Measurements from ENCODE around the gene CTTNBP2. TPM values are rescaled to one million over a fixed set of nuclear protein-coding genes. Genes with fewer than 3 reads are reported as not detected.

The CTTNBP2 gene
- total RNA-seq, 2 donors from 2014 or later: 9.2 to 12.0 TPM

DNA sequence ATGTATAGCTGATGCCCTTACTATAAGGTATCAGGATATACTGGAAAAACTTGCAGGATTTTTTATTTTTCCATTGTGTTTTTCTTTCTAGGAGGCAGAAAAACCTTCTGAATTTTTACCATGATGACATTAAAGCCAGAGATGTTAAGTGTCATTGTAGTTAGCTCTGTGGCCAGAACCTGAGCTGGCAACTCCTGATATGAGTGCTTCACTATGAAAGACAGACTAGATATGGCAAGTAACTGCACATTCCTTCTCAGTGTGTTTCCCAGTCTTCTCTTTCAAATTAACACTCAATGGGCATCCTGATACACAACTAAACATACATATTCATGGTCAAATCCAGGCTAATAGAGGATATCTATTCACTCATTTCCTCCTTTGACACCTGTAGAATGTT, 166.2 kb downstream of the CTTNBP2 start:
- DNase-seq (ENCODE audit: low spot score): no peak
- H3K4me1 ChIP-seq (ENCODE audit: control insufficient read depth in 1 of 2, low read depth in 2 of 2): no peaks in the 10 kb centered on the region
- no peaks in the 10 kb centered on the region for H3K36me3 ChIP-seq

DNA sequence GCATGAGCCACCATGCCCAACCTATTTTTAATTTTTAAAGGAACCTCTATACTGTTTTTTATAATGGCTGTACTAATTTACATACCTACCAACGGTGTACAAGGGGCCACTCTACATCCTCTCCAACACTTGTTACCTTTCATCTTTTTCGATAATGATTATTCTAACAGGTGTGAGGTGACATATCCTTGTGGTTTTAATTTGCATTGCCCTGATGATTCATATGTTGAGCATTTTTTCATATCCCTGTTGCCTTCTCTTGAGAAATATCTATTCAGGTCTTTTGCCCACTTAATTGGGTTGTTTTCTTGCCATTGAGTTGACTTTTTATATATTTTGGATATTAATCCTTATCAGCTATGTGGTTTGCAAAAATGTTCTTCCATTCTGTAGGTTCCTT, 167.0 kb downstream of the CTTNBP2 start:
- TF ChIP-seq, protein P1, sequence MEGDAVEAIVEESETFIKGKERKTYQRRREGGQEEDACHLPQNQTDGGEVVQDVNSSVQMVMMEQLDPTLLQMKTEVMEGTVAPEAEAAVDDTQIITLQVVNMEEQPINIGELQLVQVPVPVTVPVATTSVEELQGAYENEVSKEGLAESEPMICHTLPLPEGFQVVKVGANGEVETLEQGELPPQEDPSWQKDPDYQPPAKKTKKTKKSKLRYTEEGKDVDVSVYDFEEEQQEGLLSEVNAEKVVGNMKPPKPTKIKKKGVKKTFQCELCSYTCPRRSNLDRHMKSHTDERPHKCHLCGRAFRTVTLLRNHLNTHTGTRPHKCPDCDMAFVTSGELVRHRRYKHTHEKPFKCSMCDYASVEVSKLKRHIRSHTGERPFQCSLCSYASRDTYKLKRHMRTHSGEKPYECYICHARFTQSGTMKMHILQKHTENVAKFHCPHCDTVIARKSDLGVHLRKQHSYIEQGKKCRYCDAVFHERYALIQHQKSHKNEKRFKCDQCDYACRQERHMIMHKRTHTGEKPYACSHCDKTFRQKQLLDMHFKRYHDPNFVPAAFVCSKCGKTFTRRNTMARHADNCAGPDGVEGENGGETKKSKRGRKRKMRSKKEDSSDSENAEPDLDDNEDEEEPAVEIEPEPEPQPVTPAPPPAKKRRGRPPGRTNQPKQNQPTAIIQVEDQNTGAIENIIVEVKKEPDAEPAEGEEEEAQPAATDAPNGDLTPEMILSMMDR (IDR thresholded peaks at IDR 0.05): no peak
- no peaks in the 10 kb centered on the region for H3K27me3 ChIP-seq (replicated peaks; ENCODE audit: insufficient read depth)
- H3K27ac ChIP-seq: no peak overlapping the region
- H3K4me1 ChIP-seq (ENCODE audit: control insufficient read depth in 1 of 2, low read depth in 2 of 2): no peaks in the 10 kb centered on the region
- DNase-seq (ENCODE audit: low spot score) (no peak), ATAC-seq (ENCODE audit: insufficient number of reproducible peaks, low FRiP score, low read depth) (no peak)
- H3K36me3 ChIP-seq: no peaks in the 10 kb centered on the region
- H3K4me3 ChIP-seq: no peak overlapping the region
- no peaks in the 10 kb centered on the region for H3K9me3 ChIP-seq

More for the DNA sequence above, 166.2 kb downstream of the CTTNBP2 start:
- H3K4me3 ChIP-seq: no peak overlapping the region
- H3K27ac ChIP-seq: no peak overlapping the region
- TF ChIP-seq, protein P1 (IDR thresholded peaks at IDR 0.05): no peak
- no peak for ATAC-seq (ENCODE audit: insufficient number of reproducible peaks, low FRiP score, low read depth)
- no peaks in the 10 kb centered on the region for H3K9me3 ChIP-seq
- H3K27me3 ChIP-seq (replicated peaks; ENCODE audit: insufficient read depth): no peaks in the 10 kb centered on the region

DNA sequence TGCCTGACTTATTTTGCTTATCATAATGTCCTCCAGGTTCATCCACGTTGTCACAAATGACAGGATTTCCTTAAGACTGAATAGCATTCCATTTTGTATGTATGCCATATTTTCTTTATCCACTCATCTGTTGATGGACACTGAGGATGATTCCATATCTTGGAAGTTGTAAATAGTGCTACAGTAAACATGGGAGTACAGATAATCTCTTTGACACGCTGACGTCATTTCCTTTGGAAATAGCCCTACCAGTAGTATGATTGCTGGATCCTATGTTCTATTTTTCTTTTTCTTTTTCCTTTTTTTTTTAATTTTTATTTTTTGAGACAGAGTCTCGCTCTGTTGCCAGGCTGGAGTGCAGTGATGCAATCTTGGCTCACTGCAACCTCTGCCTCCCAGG, 167.6 kb downstream of the CTTNBP2 start:
- Histone ChIP-seq H3K27me3 (replicated peaks; ENCODE audit: insufficient read depth) (no peaks in the 10 kb centered on the region), H3K36me3 (no peaks in the 10 kb centered on the region), H3K27ac (no peak overlapping the region), H3K9me3 (no peaks in the 10 kb centered on the region), H3K4me1 (ENCODE audit: control insufficient read depth in 1 of 2, low read depth in 2 of 2) (no peaks in the 10 kb centered on the region), H3K4me3 (no peak overlapping the region)
- ATAC-seq (ENCODE audit: insufficient number of reproducible peaks, low FRiP score, low read depth) (no peak), DNase-seq (ENCODE audit: low spot score) (no peak)
- TF ChIP-seq, protein P1 (IDR thresholded peaks at IDR 0.05): no peak

DNA sequence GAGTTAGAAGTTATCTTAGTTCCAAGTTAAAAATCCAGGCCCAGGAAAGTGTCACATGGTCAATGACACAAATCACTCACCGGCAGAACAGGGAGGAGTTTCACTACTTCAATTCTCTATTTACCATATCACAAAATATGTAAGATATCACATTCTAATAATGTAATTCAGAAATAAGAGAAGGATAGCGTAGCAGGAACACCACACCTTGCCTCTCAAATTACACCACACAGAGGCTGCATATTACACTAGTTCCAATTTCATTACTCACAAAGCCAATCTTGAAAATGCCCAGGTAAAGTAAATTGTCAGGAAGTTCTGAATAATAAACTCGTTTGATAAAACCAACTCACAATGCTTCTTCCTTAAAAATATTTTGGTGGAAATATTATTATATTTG, 169.2 kb downstream of the CTTNBP2 start:
- no peak overlapping the region for H3K4me3 ChIP-seq
- TF ChIP-seq, protein P1 (IDR thresholded peaks at IDR 0.05): no peak
- ATAC-seq (ENCODE audit: insufficient number of reproducible peaks, low FRiP score, low read depth) (no peak), DNase-seq (ENCODE audit: low spot score) (no peak)
- H3K9me3 ChIP-seq: no peaks in the 10 kb centered on the region
- no peaks in the 10 kb centered on the region for H3K27me3 ChIP-seq (replicated peaks; ENCODE audit: insufficient read depth)
- no peak overlapping the region for H3K27ac ChIP-seq
- no peaks in the 10 kb centered on the region for H3K36me3 ChIP-seq
- H3K4me1 ChIP-seq (ENCODE audit: control insufficient read depth in 1 of 2, low read depth in 2 of 2): no peaks in the 10 kb centered on the region

DNA sequence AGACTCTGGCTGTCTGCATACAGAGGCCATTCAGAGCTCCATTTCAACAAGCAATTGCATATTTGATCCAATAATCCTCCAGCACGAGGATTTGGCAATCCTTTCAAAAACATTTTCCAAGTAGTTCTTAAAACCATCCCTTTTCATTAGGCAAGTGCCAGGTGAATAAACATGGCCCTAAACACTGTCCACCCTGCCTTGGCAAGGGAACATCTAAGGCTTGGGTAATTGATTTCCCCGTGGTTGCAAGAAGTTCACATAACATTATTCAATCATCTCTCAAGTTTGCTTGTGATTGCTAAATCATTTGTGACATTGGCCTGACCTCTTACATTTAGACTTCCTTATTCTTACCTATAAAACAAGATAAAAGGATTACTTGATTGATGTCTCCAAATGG, 175.2 kb downstream of the CTTNBP2 start:
- no peaks in the 10 kb centered on the region for H3K36me3 ChIP-seq
- DNase-seq (ENCODE audit: low spot score): no peak
- TF ChIP-seq, protein P1 (IDR thresholded peaks at IDR 0.05): no peak
- no peak overlapping the region for H3K4me3 ChIP-seq
- H3K27ac ChIP-seq: no peak overlapping the region
- ATAC-seq (ENCODE audit: insufficient number of reproducible peaks, low FRiP score, low read depth): no peak
- no peaks in the 10 kb centered on the region for H3K27me3 ChIP-seq (replicated peaks; ENCODE audit: insufficient read depth)
- H3K9me3 ChIP-seq: no peaks in the 10 kb centered on the region
- H3K4me1 ChIP-seq (ENCODE audit: control insufficient read depth in 1 of 2, low read depth in 2 of 2): no peaks in the 10 kb centered on the region
